Right lobe of liver (tissue), 6 donors: ENCODE measurements around the gene TEX12. TPM values are rescaled to one million over a fixed set of nuclear protein-coding genes. Genes with fewer than 3 reads are reported as not detected.

ENCODE experiments used
- ATAC-seq, 4 donors: fragments of 200-7000 bp; cut with Tn5 transposase; one replicate each; pipeline ENCODE4 v1.9.1; 2020; ENCODE audit warnings: mild to moderate bottlenecking in 4 of 4, moderate library complexity in 4 of 4
- DNase-seq, 3 donors: peaks; one replicate each; pipeline ENCODE4 v3.0.0-alpha.2; 2020
- H3K27ac ChIP-seq, 3 donors: fragments of 200-600 bp; one replicate each; pipeline ENCODE4 v1.8.0; 2022
- H3K27me3 ChIP-seq, 2 donors: fragments of 200-600 bp; one replicate each; pipeline ENCODE4 v1.8.0; 2022
- H3K36me3 ChIP-seq, 4 donors: fragments of 200-600 bp; sonication (generic) in 1 of 4; one replicate each; pipeline versions ENCODE4 v1.5.1 to v1.8.0; 2017 to 2022; ENCODE audit warnings: control low read depth in 1 of 4
- H3K4me1 ChIP-seq, 4 donors: fragments of 200-600 bp; sonication (generic) in 1 of 4; one replicate each; pipeline versions ENCODE4 v1.5.1 to v1.8.0; 2017 to 2022; ENCODE audit warnings: control low read depth in 1 of 4
- H3K4me3 ChIP-seq, 3 donors: fragments of 200-600 bp; one replicate each; pipeline ENCODE4 v1.8.0; 2022
- H3K9me3 ChIP-seq, 4 donors: fragments of 200-600 bp; sonication (generic) in 1 of 4; one replicate each; pipeline versions ENCODE4 v1.5.1 to v1.8.0; 2017 to 2022; ENCODE audit warnings: control low read depth in 1 of 4
- POLR2A ChIP-seq: fragments of 450-650 bp; IDR thresholded peaks from one replicate; pipeline ENCODE4 v1.6.1; 2017; ENCODE audit warnings: antibody characterized with exemption, mild to moderate bottlenecking
- WGBS: methylation state at CpG from one replicate; pipeline ENCODE4 v1.1.6; 2018; ENCODE audit warnings: low coverage, low lambda C conversion rate; ENCODE audit not compliant: insufficient coverage; ENCODE audit errors: missing lambda C conversion rate; 5-methylcytosine and 5-hydroxymethylcytosine counted together
- intact Hi-C, 2 donors: fragments of 100-400 bp; cut with DNase I; formaldehyde crosslinking; loops; one replicate each; pipeline versions ENCODE4 v1.11.2 to v1.14.1; 2022
- total RNA-seq, 6 experiments: library from RNA; depleted of rRNA in 2 of 6; stranded (reverse); fragments of >200 nt in 2 of 6; fragmentation: NEBNext Ultra II Directional in 3 of 6; extraction: Animal tissue kit (Norgen Biotek cat#: 25700) in 3 of 6; gene quantifications; one replicate each; pipeline versions ENCODE4 v1.1.0 to v1.2.4, GENCODE V29; 2016 to 2023
- TF ChIP-seq, protein P1 (sequence below), 4 donors: fragments of 200-600 bp in 3 of 4; fragments of 450-650 bp in 1 of 4; IDR thresholded peaks; one replicate each; pipeline versions ENCODE4 v1.5.1 to v1.8.0; 2016 to 2022; ENCODE audit warnings: antibody characterized with exemption in 4 of 4, mild to moderate bottlenecking in 2 of 4
- donor health status: DM: no; HTN: yes; CAD: no.
- donor health status: DM: no; HTN: no; CAD: no.
- donor health status: DM: no; HTN: no; CAD: no.
- donor health status: DM: no; HTN: yes; CAD: no.
- donor health status: DM: no; HTN: yes; CAD: no.

Gene TEX12
- total RNA-seq, 6 experiments from 2014 or later, result 0.31 TPM; not detected in 5

DNA sequence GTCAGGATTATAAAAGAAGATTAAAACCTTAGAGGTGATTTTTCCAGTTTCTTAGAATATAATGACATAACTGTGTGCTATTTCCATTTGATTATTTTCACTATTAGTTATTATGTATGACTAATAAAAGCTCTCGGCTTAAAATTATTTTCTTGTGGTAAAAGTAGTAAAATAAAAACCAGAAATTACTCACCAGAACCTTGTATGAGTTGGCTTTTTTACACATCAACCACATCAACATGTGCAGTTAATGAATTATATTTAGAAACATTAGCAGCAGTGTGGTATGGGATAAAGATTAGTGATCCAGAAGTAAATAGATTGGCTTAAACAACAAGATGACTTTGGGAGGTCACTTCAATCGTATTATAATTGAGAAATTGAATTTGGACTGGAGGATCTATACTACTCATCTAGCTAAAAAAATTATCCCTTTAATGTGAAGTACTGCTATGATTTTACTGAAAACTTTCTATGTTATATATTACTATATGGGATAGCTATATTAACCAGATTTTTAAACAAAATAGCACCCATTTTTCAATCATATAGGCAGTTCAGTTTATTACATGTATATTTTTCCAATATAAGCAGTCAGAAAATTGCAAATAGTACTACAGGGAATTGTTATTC, 5.3 kb downstream of the TEX12 start:
- no peak overlapping the region for H3K4me3 ChIP-seq
- no peaks in the 10 kb centered on the region for H3K9me3 ChIP-seq
- 32% methylated on average over 2 of the region's 2 CpGs for WGBS
- ATAC-seq, result no peak
- DNase-seq, result no peak
- TF ChIP-seq, protein P1, sequence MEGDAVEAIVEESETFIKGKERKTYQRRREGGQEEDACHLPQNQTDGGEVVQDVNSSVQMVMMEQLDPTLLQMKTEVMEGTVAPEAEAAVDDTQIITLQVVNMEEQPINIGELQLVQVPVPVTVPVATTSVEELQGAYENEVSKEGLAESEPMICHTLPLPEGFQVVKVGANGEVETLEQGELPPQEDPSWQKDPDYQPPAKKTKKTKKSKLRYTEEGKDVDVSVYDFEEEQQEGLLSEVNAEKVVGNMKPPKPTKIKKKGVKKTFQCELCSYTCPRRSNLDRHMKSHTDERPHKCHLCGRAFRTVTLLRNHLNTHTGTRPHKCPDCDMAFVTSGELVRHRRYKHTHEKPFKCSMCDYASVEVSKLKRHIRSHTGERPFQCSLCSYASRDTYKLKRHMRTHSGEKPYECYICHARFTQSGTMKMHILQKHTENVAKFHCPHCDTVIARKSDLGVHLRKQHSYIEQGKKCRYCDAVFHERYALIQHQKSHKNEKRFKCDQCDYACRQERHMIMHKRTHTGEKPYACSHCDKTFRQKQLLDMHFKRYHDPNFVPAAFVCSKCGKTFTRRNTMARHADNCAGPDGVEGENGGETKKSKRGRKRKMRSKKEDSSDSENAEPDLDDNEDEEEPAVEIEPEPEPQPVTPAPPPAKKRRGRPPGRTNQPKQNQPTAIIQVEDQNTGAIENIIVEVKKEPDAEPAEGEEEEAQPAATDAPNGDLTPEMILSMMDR (IDR thresholded peaks at IDR 0.05), result no peak
- no peak for TF ChIP-seq POLR2A
- intact Hi-C loops, result no loop called here
- no peaks in the 10 kb centered on the region for H3K4me1 ChIP-seq
- H3K27me3 ChIP-seq, result no peaks in the 10 kb centered on the region
- H3K36me3 ChIP-seq, result no peaks in the 10 kb centered on the region
- H3K27ac ChIP-seq, result no peak overlapping the region

DNA sequence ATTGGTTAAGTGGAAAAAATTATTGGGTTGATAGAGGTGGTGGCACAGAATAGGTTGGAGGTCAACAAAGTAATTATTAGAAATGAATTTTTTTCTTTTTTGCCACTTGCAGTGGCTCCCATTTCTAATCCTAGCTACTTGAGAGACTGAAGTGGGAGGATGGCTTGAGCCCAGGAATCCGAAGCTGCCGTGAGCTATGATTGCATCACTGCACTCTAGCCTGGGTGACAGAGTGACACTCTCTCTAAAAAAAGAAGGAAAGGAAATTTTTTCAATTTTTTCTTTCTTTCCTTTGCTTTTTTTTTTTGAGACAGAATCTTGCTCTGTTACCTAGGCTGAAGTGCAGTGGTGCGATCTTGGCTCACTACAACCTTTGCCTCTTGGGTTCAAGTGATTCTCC, 6.0 kb downstream of the TEX12 start:
- DNase-seq (peak in 1 of 3 donors; percentile 40), ATAC-seq (peak in 2 of 4 donors; percentile 20 to 29)
- intact Hi-C loops, result no loop called here
- no peak for TF ChIP-seq POLR2A
- TF ChIP-seq, protein P1 (IDR thresholded peaks at IDR 0.05), result no peak
- H3K4me1 ChIP-seq, result no peaks in the 10 kb centered on the region
- H3K36me3 ChIP-seq, result no peaks in the 10 kb centered on the region
- H3K4me3 ChIP-seq, result no peak overlapping the region
- WGBS, result 41% methylated on average over 3 of the region's 3 CpGs
- H3K27me3 ChIP-seq, result no peaks in the 10 kb centered on the region
- no peaks in the 10 kb centered on the region for H3K9me3 ChIP-seq
- H3K27ac ChIP-seq, result peak overlapping the region in 1 of 3 donors; percentile 41

DNA sequence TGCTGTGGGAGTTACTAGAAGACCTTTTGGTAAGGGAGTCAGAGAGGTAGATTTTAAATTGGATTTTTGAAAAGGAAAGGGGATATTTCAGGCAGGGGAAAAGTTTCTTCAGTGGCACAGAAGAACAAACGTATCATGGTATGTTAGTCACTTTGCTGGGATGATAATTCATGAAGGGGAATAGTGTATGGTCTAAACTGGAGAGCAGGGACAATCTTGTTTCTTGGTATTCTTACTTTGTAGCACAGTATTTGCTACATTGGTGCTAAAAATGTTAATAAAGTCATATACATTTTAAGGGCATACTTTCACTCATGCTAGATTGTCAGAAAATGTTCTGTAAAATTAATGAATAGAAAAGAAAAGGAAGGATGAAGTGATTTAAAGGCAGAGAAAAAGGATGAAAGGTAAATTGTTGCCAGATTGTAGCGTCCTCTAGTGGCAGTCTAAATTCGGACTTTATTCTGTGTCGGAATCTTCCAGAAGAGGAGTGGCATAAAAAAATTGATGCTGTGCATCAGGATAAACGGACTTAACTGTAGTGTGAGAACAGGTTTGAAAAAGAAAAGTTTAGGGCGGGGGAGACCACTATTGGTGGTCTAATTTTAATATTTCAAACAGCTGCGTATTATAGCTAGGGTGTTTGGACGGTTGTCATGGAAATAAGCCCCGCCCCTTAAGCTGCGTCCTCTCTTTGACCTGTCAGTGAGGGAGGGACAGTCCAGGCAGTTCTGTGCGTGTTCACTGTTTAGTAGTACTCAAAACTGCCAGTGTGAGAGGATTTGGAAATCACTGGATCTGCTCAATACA, 7.8 kb downstream of the TEX12 start, which contains the start of gene BCO2:
BCO2 (plus strand) TSS at position 724 of the 810 bp plus-strand sequence. CDS start 90 bp downstream, outside the sequence.
- H3K36me3 ChIP-seq, result peaks cover 0 to 5% (median 2%) of the 10 kb centered on the region in 4 donors
- H3K27ac ChIP-seq, result peak within 1 kb of the TSS; percentile 51 to 87 (median 83)
- WGBS, result 5% methylated on average over 11 of the region's 11 CpGs
- no peaks in the 10 kb centered on the region for H3K9me3 ChIP-seq
- peak; percentile 85 for TF ChIP-seq POLR2A
- TF ChIP-seq, protein P1 (IDR thresholded peaks at IDR 0.05), result peak; percentile 88 to 92 (median 90)
- no peaks in the 10 kb centered on the region for H3K27me3 ChIP-seq
- no peaks in the 10 kb centered on the region for H3K4me1 ChIP-seq
- DNase-seq, result peak; percentile 81 to 93 (median 88)
- ATAC-seq, result peak; percentile 90 to 98 (median 93)
- intact Hi-C loops, result no loop called here
- peak within 1 kb of the TSS; percentile 19 to 60 (median 53) for H3K4me3 ChIP-seq

DNA sequence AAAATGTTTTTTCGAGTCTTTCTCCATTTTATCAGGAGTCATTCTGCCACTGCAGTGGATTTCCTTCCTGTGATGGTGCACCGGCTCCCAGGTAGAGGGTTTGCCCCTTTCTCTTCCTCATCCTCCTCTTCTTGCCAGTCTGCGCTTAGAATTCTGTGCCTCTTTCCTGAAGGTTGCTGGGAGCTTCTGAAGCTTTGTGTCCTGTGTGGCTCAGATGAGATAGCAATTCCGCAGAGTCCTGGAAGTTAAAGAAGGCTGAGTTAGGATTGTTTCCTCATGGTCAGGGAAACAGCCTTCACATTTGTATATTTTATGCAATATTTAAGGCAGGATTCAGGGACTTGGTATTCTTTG, 8.4 kb downstream of the TEX12 start:
- DNase-seq, result no peak
- H3K4me1 ChIP-seq, result no peaks in the 10 kb centered on the region
- intact Hi-C loops, result no loop called here
- H3K27ac ChIP-seq, result peak overlapping the region; percentile 51 to 87 (median 83)
- no peaks in the 10 kb centered on the region for H3K27me3 ChIP-seq
- 7% methylated on average over 4 of the region's 4 CpGs for WGBS
- H3K4me3 ChIP-seq, result peak overlapping the region; percentile 19 to 60 (median 53)
- no peaks in the 10 kb centered on the region for H3K9me3 ChIP-seq
- ATAC-seq, result peak; percentile 42 to 67 (median 58)
- H3K36me3 ChIP-seq, result peaks cover 0 to 9% (median 2%) of the 10 kb centered on the region in 4 donors
- TF ChIP-seq POLR2A, result no peak
- TF ChIP-seq, protein P1 (IDR thresholded peaks at IDR 0.05), result no peak
